Peyer's patch (tissue), 4 donors: Measurements from ENCODE around the gene ASCC3.

Experiments
- POLR2A ChIP-seq, 2 donors: fragments of 450-650 bp; IDR thresholded peaks; one replicate each; pipeline ENCODE4 v1.5.1; 2017; ENCODE audit warnings: antibody characterized with exemption in 2 of 2, mild to moderate bottlenecking in 2 of 2, moderate library complexity in 2 of 2
- TF ChIP-seq, protein P1 (sequence below), 6 experiments: fragments of 450-650 bp in 4 of 6; fragments of 200-600 bp in 2 of 6; sonication (generic) in 1 of 6; IDR thresholded peaks; one replicate each; pipeline ENCODE4 v1.5.1; 2017 to 2019; ENCODE audit warnings: antibody characterized with exemption in 6 of 6, mild to moderate bottlenecking in 3 of 6, moderate library complexity in 1 of 6

DNA sequence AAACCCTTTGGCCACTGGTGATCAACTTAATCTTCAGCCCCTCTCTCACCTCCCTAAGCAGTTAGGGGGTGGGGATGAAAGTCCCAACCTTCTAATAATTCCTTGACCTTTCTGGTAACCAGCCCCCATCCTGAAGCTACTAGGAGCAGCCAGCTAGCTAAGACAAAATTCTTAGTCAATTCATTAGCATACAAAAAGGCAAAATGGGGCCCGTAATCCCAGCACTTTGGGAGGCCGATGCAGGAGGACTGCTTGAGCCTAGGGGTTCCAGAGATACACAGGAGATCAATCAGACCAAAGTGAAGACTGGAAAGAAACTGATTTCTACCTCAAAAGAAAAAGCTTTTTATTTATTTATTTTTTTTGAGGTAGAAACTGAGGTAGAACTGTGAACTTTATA, 1.8 kb downstream of the ASCC3 start:
- TF ChIP-seq, protein P1, sequence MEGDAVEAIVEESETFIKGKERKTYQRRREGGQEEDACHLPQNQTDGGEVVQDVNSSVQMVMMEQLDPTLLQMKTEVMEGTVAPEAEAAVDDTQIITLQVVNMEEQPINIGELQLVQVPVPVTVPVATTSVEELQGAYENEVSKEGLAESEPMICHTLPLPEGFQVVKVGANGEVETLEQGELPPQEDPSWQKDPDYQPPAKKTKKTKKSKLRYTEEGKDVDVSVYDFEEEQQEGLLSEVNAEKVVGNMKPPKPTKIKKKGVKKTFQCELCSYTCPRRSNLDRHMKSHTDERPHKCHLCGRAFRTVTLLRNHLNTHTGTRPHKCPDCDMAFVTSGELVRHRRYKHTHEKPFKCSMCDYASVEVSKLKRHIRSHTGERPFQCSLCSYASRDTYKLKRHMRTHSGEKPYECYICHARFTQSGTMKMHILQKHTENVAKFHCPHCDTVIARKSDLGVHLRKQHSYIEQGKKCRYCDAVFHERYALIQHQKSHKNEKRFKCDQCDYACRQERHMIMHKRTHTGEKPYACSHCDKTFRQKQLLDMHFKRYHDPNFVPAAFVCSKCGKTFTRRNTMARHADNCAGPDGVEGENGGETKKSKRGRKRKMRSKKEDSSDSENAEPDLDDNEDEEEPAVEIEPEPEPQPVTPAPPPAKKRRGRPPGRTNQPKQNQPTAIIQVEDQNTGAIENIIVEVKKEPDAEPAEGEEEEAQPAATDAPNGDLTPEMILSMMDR (IDR thresholded peaks at IDR 0.05) = no peak
- TF ChIP-seq POLR2A (IDR thresholded peaks at IDR 0.05) = no peak
